ENCODE data around the gene ZNF689.
"Not testable (repeated sequence)": the region's sequence is repeated elsewhere in the genome, so short reads cannot be mapped to it uniquely, and the experiment has no call there.

The ZNF689 gene

DNA sequence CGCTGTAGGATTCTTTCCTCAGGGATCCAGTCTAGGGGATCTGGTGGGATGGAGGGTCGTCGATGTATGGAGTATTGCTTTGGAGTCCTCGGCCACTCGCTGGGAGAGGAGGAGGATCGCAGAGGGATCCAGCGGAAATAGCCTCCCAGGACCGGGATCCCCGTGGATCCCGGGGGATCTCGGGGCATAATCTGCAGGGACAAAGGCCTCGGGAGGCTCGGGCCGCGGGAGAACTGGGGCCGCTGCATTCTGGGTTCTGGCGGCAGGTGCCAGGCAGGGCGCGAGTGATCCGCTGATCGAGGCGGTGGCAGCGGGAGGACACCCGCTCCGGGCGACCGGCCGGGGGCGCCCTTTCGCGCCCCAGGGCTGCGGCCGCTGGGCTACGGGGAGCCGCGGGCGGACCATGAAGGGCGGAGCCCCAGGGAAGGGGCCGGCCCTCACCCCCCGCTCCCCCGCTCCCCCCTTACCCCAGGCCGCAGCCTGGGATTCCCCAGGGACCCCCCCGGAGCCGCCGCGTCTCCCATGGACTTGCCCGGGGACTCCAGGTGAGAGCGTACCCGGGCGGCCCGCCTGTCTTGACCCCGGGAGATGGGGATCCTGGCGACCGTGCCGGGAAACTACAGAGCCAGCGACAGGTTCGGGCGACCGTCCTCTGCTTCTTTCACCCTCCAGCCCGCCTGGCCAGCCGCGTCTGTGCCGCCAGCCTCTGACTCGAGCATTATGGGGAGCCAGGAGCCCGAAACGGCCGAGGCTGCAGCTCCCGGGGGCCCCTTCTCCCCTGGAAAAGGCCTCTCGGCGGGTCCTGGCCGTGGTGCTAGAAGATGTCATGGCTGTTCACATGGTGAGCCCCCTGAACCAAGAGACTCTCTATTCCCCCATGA, 41.2 kb upstream of the ZNF689 start:
- Histone ChIP-seq H3K4me3 (ENCODE audit: low read length) (peak overlapping the region; percentile 77), H3K36me3 (ENCODE audit: control insufficient read depth, low read depth, low read length) (no peaks in the 10 kb centered on the region), H3K27ac (ENCODE audit: low read length) (no peak overlapping the region), H3K4me1 (ENCODE audit: control insufficient read depth, low read depth, low read length) (peaks cover 8% of the 10 kb centered on the region), H3K27me3 (ENCODE audit: control insufficient read depth, insufficient read depth, low read length) (peaks cover 17% of the 10 kb centered on the region), H3K9me3 (ENCODE audit: control insufficient read depth, low read depth, low read length) (no peaks in the 10 kb centered on the region), H3K9ac (ENCODE audit: low read length) (peak overlapping the region; percentile 66)

- peaks cover 17% of the 10 kb centered on the region for H3K27me3 ChIP-seq (ENCODE audit: control insufficient read depth, insufficient read depth, low read length)
- H3K36me3 ChIP-seq (ENCODE audit: control insufficient read depth, low read depth, low read length): no peaks in the 10 kb centered on the region
- H3K4me1 ChIP-seq (ENCODE audit: control insufficient read depth, low read depth, low read length): peaks cover 8% of the 10 kb centered on the region
- peak within 1 kb of the TSS; percentile 66 for H3K9ac ChIP-seq (ENCODE audit: low read length)
- peak within 1 kb of the TSS; percentile 72 for H3K27ac ChIP-seq (ENCODE audit: low read length)
- H3K9me3 ChIP-seq (ENCODE audit: control insufficient read depth, low read depth, low read length): no peaks in the 10 kb centered on the region
- H3K4me3 ChIP-seq (ENCODE audit: low read length): peak within 1 kb of the TSS; percentile 77
Measured at GRCh38 chr16:30650369-30651123, 40.4 kb upstream of the ZNF689 start, which contains the start of gene PRR14. TSS of gene PRR14 (plus strand) at chr16:30650960. CDS start at chr16:30651646, 686 bp downstream.

- Histone ChIP-seq H3K9ac (ENCODE audit: low read length) (peak overlapping the region; percentile 38), H3K27me3 (ENCODE audit: control insufficient read depth, insufficient read depth, low read length) (peaks cover 17% of the 10 kb centered on the region), H3K9me3 (ENCODE audit: control insufficient read depth, low read depth, low read length) (no peaks in the 10 kb centered on the region), H3K27ac (ENCODE audit: low read length) (peak overlapping the region; percentile 72), H3K4me1 (ENCODE audit: control insufficient read depth, low read depth, low read length) (peaks cover 8% of the 10 kb centered on the region), H3K4me3 (ENCODE audit: low read length) (peak overlapping the region; percentile 34), H3K36me3 (ENCODE audit: control insufficient read depth, low read depth, low read length) (no peaks in the 10 kb centered on the region)
Measured at GRCh38 chr16:30649725-30650368, 39.7 kb upstream of the ZNF689 start.

DNA sequence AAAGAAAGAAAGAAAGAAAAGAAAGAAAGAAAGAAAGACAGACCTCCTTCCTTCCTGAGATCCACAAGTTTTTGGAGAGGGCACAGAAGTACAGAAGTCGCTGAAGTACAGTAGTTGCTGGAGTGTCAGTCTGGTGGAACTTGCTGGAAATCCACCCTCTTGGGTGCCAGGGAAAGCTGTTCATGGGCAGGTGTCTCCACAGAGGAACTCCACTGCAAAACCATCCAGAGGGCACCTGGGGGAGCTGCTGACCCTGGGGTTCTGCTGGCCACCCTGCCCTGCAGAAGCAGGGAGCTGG, 37.0 kb upstream of the ZNF689 start:
- no peaks in the 10 kb centered on the region for H3K9me3 ChIP-seq (ENCODE audit: control insufficient read depth, low read depth, low read length)
- H3K36me3 ChIP-seq (ENCODE audit: control insufficient read depth, low read depth, low read length): no peaks in the 10 kb centered on the region
- peaks cover 6% of the 10 kb centered on the region for H3K27me3 ChIP-seq (ENCODE audit: control insufficient read depth, insufficient read depth, low read length)
- H3K9ac ChIP-seq (ENCODE audit: low read length): no peak overlapping the region
- H3K27ac ChIP-seq (ENCODE audit: low read length): no peak overlapping the region
- no peak overlapping the region for H3K4me3 ChIP-seq (ENCODE audit: low read length)
- H3K4me1 ChIP-seq (ENCODE audit: control insufficient read depth, low read depth, low read length): peaks cover 8% of the 10 kb centered on the region

DNA sequence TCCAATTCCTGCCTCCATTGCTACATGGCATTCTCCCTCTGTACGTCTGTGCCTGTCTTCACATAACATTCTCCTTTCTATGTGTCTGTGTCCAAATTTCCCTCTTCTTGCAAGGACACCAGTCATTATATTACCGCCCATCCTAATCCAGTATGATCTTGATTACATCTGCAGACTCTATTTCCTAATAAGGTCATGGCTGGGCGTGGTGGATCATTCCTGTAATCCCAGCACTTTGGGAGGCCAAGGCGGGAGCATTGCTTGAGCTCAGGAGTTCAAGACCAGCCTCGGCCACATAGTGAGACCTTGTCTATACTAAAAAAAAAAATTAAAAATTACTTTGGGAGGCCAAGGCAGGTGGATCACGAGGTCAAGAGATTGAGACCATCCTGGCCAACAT, 35.5 kb upstream of the ZNF689 start:
- no peak overlapping the region for H3K4me3 ChIP-seq (ENCODE audit: low read length)
- no peaks in the 10 kb centered on the region for H3K27me3 ChIP-seq (ENCODE audit: control insufficient read depth, insufficient read depth, low read length)
- no peak overlapping the region for H3K27ac ChIP-seq (ENCODE audit: low read length)
- no peaks in the 10 kb centered on the region for H3K36me3 ChIP-seq (ENCODE audit: control insufficient read depth, low read depth, low read length)
- peaks cover 5% of the 10 kb centered on the region for H3K4me1 ChIP-seq (ENCODE audit: control insufficient read depth, low read depth, low read length)
- no peak overlapping the region for H3K9ac ChIP-seq (ENCODE audit: low read length)
- H3K9me3 ChIP-seq (ENCODE audit: control insufficient read depth, low read depth, low read length): no peaks in the 10 kb centered on the region

GRCh38 chr16:30644334-30644830, 34.2 kb upstream of the ZNF689 start:
- Histone ChIP-seq H3K36me3 (ENCODE audit: control insufficient read depth, low read depth, low read length) (no peaks in the 10 kb centered on the region), H3K27me3 (ENCODE audit: control insufficient read depth, insufficient read depth, low read length) (peaks cover 6% of the 10 kb centered on the region), H3K4me1 (ENCODE audit: control insufficient read depth, low read depth, low read length) (no peaks in the 10 kb centered on the region), H3K9ac (ENCODE audit: low read length) (no peak overlapping the region), H3K9me3 (ENCODE audit: control insufficient read depth, low read depth, low read length) (no peaks in the 10 kb centered on the region), H3K4me3 (ENCODE audit: low read length) (no peak overlapping the region), H3K27ac (ENCODE audit: low read length) (no peak overlapping the region)

DNA sequence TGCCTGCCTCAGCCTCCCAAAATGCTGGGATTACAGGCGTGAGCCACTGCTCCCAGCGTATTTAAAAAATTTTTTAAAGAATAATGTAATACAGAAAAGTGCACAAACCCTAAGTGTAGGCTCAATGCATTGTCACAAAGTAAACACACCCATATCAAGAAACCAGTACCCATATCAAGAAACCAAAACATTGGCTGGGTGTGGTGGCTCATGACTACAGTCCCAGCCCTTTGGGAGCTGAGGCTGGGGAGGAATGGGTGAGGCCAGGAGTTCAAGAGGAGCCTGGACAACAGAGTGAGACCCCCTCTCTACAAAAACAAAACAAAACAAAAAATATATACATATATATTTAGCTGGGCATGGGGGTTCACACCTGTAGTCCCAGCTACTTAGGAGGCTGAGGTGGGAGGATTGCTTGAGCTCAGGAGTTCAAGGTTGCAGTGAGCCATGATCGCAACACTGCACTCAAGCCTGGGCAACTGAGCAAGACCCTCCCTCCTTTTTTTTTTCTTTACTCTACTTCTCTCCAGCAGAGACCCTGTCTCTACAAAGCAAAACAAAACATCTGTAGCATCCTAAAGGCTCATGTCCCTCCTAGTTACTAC, 31.3 kb upstream of the ZNF689 start:
- Histone ChIP-seq H3K4me1 (ENCODE audit: control insufficient read depth, low read depth, low read length) (no peaks in the 10 kb centered on the region), H3K4me3 (ENCODE audit: low read length) (no peak overlapping the region), H3K27ac (ENCODE audit: low read length) (no peak overlapping the region), H3K36me3 (ENCODE audit: control insufficient read depth, low read depth, low read length) (no peaks in the 10 kb centered on the region), H3K9me3 (ENCODE audit: control insufficient read depth, low read depth, low read length) (no peaks in the 10 kb centered on the region), H3K9ac (ENCODE audit: low read length) (no peak overlapping the region), H3K27me3 (ENCODE audit: control insufficient read depth, insufficient read depth, low read length) (peaks cover 6% of the 10 kb centered on the region)

DNA sequence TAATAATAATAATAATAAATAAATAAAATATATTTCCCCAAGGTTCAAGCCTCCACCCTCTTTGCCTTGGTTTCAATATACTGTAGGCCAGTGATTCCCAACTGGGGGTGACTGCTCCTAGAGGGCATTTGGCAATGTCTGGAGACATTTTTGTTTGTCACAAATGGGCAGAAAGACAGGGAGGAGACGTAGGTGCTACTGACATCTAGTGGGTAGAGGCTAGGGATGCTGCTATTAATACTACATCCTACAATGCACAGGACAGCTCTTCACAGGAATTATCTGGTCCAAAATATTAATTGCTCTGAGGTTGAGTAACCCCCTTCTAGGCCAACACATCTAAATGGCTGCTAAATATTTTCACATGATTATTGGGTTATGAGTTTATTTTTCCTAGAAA, 27.8 kb upstream of the ZNF689 start:
- H3K4me1 ChIP-seq (ENCODE audit: control insufficient read depth, low read depth, low read length): peaks cover 5% of the 10 kb centered on the region
- H3K27ac ChIP-seq (ENCODE audit: low read length): no peak overlapping the region
- peaks cover 6% of the 10 kb centered on the region for H3K27me3 ChIP-seq (ENCODE audit: control insufficient read depth, insufficient read depth, low read length)
- H3K9ac ChIP-seq (ENCODE audit: low read length): no peak overlapping the region
- no peaks in the 10 kb centered on the region for H3K9me3 ChIP-seq (ENCODE audit: control insufficient read depth, low read depth, low read length)
- no peaks in the 10 kb centered on the region for H3K36me3 ChIP-seq (ENCODE audit: control insufficient read depth, low read depth, low read length)
- H3K4me3 ChIP-seq (ENCODE audit: low read length): no peak overlapping the region

DNA sequence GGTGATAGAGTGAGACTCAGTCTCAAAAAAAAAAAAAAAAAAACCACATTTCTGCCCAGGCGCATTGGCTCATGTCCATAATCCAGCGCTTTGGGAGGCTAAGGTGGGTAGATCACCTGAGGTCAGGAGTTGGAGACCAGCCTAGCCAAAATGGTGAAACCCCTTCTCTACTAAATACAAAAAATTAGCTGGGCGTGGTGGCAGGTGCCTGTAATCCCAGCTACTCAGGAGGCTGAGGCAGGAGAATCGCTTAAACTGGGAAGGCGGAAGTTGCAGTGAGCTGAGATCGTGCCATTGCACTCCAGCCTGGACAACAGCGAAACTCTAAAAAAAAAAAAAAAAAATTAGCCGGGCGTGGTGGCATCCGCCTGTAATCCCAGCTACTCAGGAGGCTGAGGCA, 26.9 kb upstream of the ZNF689 start:
- not testable (repeated sequence) for H3K27me3 ChIP-seq (ENCODE audit: control insufficient read depth, insufficient read depth, low read length); H3K4me1 ChIP-seq (ENCODE audit: control insufficient read depth, low read depth, low read length); H3K36me3 ChIP-seq (ENCODE audit: control insufficient read depth, low read depth, low read length); H3K4me3 ChIP-seq (ENCODE audit: low read length); H3K9me3 ChIP-seq (ENCODE audit: control insufficient read depth, low read depth, low read length); H3K9ac ChIP-seq (ENCODE audit: low read length); H3K27ac ChIP-seq (ENCODE audit: low read length)

- no peaks in the 10 kb centered on the region for H3K9me3 ChIP-seq (ENCODE audit: control insufficient read depth, low read depth, low read length)
- H3K4me1 ChIP-seq (ENCODE audit: control insufficient read depth, low read depth, low read length): peaks cover 5% of the 10 kb centered on the region
- H3K27ac ChIP-seq (ENCODE audit: low read length): no peak overlapping the region
- peaks cover 6% of the 10 kb centered on the region for H3K27me3 ChIP-seq (ENCODE audit: control insufficient read depth, insufficient read depth, low read length)
- H3K36me3 ChIP-seq (ENCODE audit: control insufficient read depth, low read depth, low read length): no peaks in the 10 kb centered on the region
- no peak overlapping the region for H3K4me3 ChIP-seq (ENCODE audit: low read length)
- no peak overlapping the region for H3K9ac ChIP-seq (ENCODE audit: low read length)
Measured at GRCh38 chr16:30636599-30636998, 26.4 kb upstream of the ZNF689 start.

GRCh38 chr16:30633526-30633925, 23.3 kb upstream of the ZNF689 start:
- Histone ChIP-seq H3K9ac (ENCODE audit: low read length) (peak overlapping the region; percentile 94), H3K4me1 (ENCODE audit: control insufficient read depth, low read depth, low read length) (peaks cover 5% of the 10 kb centered on the region), H3K4me3 (ENCODE audit: low read length) (peak overlapping the region; percentile 94), H3K27me3 (ENCODE audit: control insufficient read depth, insufficient read depth, low read length) (peaks cover 6% of the 10 kb centered on the region), H3K36me3 (ENCODE audit: control insufficient read depth, low read depth, low read length) (no peaks in the 10 kb centered on the region), H3K9me3 (ENCODE audit: control insufficient read depth, low read depth, low read length) (no peaks in the 10 kb centered on the region), H3K27ac (ENCODE audit: low read length) (peak overlapping the region; percentile 87)
